HUDEP-2 (cell line): Measurements from ENCODE around the gene PLLP.

Experiments used
- DNase-seq, 76 experiments: peaks; one replicate each; lab custom pipeline; 2025; ENCODE audit not compliant: unreplicated experiment in 76 of 76; lab: John Stamatoyannopoulos, UW

Gene PLLP

DNA sequence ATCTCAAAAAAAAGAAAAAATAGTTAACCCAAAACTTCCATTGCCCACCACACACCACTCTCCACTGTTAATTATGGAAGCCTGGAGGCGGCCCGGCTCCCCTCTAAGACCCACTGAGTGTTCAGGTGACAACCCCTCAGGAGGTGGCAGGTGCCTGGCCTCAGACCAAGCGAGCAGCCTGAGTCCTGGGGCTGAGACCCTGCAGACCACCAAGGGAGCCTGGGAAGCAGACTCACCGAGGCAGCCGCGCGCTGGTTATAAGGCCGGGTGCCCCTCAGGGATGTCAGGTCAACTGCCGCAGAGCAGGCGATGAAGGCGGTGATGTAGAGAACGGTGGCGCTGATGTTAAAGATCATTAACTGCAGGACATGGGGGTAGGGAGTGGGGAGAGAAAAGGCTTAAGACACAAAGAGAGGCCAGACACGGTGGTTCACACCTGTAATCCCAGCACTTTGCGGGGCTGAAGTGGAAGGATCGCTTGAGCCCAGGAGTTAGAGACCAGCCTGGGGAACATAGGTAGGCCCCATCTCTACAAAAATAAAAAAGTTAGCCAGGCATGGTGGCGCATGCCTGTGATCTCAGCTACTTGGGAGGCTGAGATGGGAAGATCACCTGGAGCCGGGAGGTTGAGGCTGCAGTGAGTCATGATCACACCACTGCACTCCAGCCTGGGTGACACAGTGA, 26.1 kb downstream of the PLLP start:
- no peak for DNase-seq

GRCh38 chr16:57257455-57258070, 26.9 kb downstream of the PLLP start:
- DNase-seq = no peak

- peak in 39 of 76 experiments; percentile 6 to 70 (median 26) for DNase-seq
These were observed 27.7 kb downstream of the PLLP start for GRCh38 chr16:57256601-57257395.

- no peak for DNase-seq
These were observed 28.6 kb downstream of the PLLP start for GRCh38 chr16:57255686-57256415.

DNA sequence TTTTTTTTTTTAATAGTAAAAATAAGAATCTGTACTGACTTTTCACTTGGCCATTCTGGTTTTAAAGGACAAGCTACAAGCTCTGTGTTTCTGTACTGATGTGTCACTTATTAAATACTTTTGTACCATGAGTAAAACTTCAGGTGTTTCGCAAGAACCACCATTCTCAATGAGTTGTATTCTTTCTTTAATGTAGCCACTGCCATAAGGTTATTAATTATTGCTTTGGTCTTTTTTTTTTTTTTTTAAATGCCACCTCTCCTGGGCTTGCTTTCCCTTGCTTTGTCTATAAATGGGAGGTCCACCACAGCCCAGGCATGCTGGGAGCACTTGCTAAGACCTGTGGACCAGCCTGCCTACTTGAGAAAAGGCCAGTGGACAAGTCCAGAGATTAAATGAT, 31.0 kb downstream of the PLLP start:
- DNase-seq = no peak

DNA sequence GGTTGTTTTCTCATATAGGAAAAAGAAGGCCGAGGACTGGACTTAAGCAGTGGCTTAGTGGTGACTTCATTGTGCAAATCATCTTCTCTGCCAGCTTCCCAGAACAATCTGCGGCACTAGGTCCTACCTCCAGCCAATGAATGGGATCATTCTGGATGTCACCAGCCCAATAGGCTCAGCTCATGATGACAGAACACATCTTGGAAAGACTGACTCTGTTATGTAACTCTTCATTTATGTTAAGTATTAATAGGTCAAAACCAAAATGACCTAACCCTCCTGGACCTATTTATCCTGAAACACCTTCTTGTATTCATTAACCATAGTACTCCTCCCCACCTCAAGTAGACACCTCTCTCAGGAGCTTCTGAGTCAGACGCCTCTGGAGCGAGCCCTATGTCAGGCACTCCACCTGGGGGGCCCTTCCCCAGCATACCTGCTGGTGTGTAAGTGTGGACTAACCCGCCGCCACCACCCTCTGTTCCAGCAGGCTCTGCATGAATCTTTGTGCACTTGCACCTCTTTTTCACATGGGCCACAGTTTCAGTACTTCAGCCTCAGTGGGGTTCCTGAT, 32.2 kb downstream of the PLLP start:
- no peak for DNase-seq

GRCh38 chr16:57251352-57251751, 33.1 kb downstream of the PLLP start:
- DNase-seq = no peak

DNA sequence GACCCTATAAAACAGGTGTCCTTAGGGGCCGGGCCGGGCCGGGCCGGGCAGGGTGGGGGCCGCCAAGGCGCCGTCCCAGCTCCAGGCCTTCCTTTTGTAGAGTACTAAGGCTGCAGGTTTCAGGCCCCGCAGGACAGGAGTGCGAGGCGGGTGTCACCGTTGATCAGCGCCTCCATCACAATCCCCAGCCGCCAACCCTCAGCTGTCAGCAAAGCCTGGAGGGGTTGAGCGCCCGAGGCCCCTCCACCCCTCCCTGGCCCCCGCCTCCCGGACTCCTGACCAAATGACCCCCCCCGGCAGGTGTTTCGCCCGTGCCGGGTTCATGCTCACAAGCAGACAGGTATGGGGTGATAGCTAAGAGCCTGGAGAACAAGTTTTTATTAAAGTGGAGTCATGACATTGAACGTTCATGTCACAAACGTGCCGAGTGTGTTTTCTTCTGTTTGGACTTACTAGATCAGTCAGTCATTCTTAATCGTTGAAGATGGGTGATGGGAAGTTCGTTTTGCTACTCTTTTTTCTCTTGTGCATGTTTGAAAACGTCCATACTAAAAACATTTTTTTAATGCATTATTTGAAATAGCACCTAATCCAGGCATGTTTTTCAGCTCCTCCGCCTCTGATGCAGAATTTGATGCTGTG, 38.9 kb downstream of the PLLP start:
- peak in 7 of 76 experiments; percentile 4 to 23 (median 16) for DNase-seq

GRCh38 chr16:57244767-57245471, 39.6 kb downstream of the PLLP start, which contains the start of gene ARL2BP:
TSS of gene ARL2BP (plus strand) at chr16:57245259. CDS start at chr16:57245368, 109 bp downstream.
- peak in 75 of 76 experiments; percentile 44 to 99 (median 97) for DNase-seq

DNA sequence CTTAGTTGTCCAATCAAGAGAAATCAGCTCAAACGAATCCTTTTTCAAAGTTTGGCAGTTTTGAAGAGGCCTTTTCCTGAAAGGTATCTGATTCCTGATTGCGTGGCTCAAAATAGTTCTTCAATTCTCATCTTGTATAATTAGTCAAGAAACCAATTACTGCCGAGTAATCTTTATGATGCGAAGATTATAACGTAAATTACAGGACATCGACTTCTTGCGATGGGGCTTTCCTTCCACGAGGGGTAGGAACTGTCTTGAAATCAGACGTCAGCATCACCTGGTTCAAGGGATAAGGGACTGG, 40.1 kb downstream of the PLLP start:
- DNase-seq = peak in 1 of 76 experiments; percentile 32

GRCh38 chr16:57242650-57243049, 41.8 kb downstream of the PLLP start:
- no peak for DNase-seq

DNA sequence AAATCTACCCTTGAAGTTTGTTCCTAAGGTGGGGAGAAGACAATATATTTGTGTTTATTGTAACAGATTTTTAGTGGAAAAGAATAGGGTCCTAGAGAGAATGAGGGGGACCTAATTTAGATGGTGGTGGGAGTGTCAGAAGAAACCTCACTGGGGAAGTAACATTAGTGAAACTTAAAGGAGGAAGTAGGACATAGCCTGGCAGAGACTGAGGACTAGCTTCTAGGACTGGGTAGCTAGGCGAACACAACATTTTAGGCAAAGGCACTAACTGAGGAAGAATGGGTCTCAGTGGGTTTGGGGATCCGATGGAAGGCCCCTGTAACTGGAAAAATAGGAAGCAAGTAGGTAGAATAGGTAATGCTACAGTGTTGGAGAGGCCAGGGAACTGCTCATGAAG, 43.6 kb downstream of the PLLP start:
- no peak for DNase-seq

DNA sequence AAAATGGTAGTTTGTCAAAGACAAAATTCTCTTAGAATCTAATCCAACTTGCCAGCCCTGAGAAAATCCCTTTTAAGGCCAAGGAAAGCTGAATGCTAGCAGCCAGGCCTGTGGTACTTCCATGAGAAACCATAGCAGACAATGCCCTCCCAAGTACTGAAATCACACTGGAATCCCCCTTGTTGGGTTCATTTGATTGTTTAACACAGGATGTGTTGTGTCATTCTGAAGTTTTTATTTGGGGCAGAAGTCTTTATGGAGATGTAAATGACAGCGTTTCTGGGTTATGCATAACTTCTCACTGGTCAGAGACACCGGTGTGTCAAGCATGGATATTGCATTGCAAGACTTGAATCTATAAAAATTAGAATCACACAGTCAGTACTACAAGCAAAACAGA, 45.4 kb downstream of the PLLP start:
- DNase-seq = no peak

- DNase-seq = no peak
These were observed 45.8 kb downstream of the PLLP start for GRCh38 chr16:57238682-57239081.

- no peak for DNase-seq
These were observed 48.5 kb downstream of the PLLP start for GRCh38 chr16:57236022-57236350.

- no peak for DNase-seq
These were observed 49.1 kb downstream of the PLLP start for GRCh38 chr16:57235128-57236021.

DNA sequence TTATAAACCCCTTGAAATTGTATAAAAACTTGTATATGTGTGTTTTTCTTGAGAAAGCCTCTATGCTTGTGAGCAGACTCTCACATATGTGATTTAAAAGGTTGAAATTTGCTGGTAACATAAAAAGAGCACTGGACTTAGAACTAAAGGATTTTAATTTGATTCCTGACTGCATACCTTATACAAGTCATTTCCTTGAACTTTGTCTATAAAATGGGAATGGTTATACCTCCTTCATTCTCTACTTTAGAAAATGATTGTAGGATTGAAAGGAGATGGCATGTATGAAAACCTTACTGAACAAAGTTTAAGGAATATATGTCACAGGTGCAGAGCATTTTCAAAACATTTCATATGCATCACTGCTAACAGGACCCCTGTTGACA, 49.8 kb downstream of the PLLP start:
- no peak for DNase-seq

- DNase-seq = no peak
These were observed 50.3 kb downstream of the PLLP start for GRCh38 chr16:57233944-57234706.
